Fibroblast of lung (primary cell): ENCODE data around the gene PRKAR1B. TPM values are rescaled to one million over a fixed set of nuclear protein-coding genes. Genes with fewer than 3 reads are reported as not detected.

Experiments
- DNase-seq, 2 donors: peaks; one replicate each; pipeline versions ENCODE4 v3.0.0 to v3.0.0-alpha.2; 2010; ENCODE audit warnings: low read depth in 2 of 2
- H2AFZ ChIP-seq: 2 replicates; pipeline ENCODE4 v1.5.1; 2012; ENCODE audit warnings: low read length, control low read depth, inconsistent platforms
- H3K27ac ChIP-seq: 2 replicates; pipeline ENCODE4 v1.5.1; 2011; ENCODE audit warnings: low read length, control low read depth; ENCODE audit not compliant: insufficient read depth
- H3K27me3 ChIP-seq: 2 replicates; pipeline ENCODE4 v1.5.1; 2011; ENCODE audit warnings: mild to moderate bottlenecking, low read length; ENCODE audit not compliant: control insufficient read depth, insufficient read depth
- H3K36me3 ChIP-seq: 2 replicates; pipeline ENCODE4 v1.5.1; 2011; ENCODE audit warnings: low read length; ENCODE audit not compliant: control insufficient read depth, insufficient read depth
- H3K4me1 ChIP-seq: 2 replicates; pipeline ENCODE4 v1.5.1; 2011; ENCODE audit warnings: low read length; ENCODE audit not compliant: control insufficient read depth, insufficient read depth; ENCODE audit errors: extremely low read depth
- H3K4me2 ChIP-seq: 2 replicates; pipeline ENCODE4 v1.5.1; 2011; ENCODE audit warnings: low read length, control low read depth; ENCODE audit not compliant: insufficient read depth; ENCODE audit errors: extremely low read depth
- H3K4me3 ChIP-seq, 4 experiments: fragments of 200-600 bp in 1 of 4; sonication (generic) in 1 of 4; replicated peaks in 1 of 4; 2 replicates each; pipeline ENCODE4 v1.5.1; 2011 to 2016; ENCODE audit warnings: low read length in 4 of 4, low read depth in 3 of 4, mild to moderate bottlenecking in 3 of 4, control low read depth in 2 of 4, inconsistent platforms in 1 of 4, mixed read lengths in 1 of 4; ENCODE audit not compliant: insufficient read depth in 1 of 4; ENCODE audit errors: control extremely low read depth in 1 of 4
- H3K79me2 ChIP-seq: 2 replicates; pipeline ENCODE4 v1.5.1; 2012; ENCODE audit warnings: mild to moderate bottlenecking, low read length, inconsistent platforms; ENCODE audit not compliant: control insufficient read depth, insufficient read depth
- H3K9ac ChIP-seq: 2 replicates; pipeline ENCODE4 v1.5.1; 2011; ENCODE audit warnings: mild to moderate bottlenecking, low read length, control low read depth; ENCODE audit not compliant: insufficient read depth
- H3K9me3 ChIP-seq: 2 replicates; pipeline ENCODE4 v1.5.1; 2012; ENCODE audit warnings: low read depth, low read length; ENCODE audit not compliant: control insufficient read depth, insufficient read depth
- H4K20me1 ChIP-seq: 2 replicates; pipeline ENCODE4 v1.5.1; 2011; ENCODE audit warnings: low read length; ENCODE audit not compliant: control insufficient read depth, insufficient read depth; ENCODE audit errors: extremely low read depth
- EZH2 ChIP-seq: IDR thresholded peaks from 2 replicates; pipeline ENCODE4 v1.5.1; 2012; ENCODE audit warnings: low read length, control low read depth, mild to moderate bottlenecking; ENCODE audit errors: missing control alignments
- polyA plus RNA-seq, 2 donors: library from polyadenylated mRNA; depleted of rRNA in 1 of 2; stranded (reverse) in 1 of 2; unstranded in 1 of 2; fragments of >200 nt; gene quantifications; 2 replicates each; pipeline ENCODE4 v1.2.1, GENCODE V29; 2011 to 2012; ENCODE audit warnings: missing spikeins in 1 of 2
- total RNA-seq: library from RNA; depleted of rRNA; stranded (reverse); fragments of >200 nt; gene quantifications from 2 replicates; pipeline ENCODE4 v1.2.1, GENCODE V29; 2014
- TF ChIP-seq, protein P1 (sequence below), 2 donors: IDR thresholded peaks in 1 of 2; conservative IDR thresholded peaks in 1 of 2; 1 replicate in 1 of 2; 2 replicates in 1 of 2; pipeline ENCODE4 v1.5.1; 2011 to 2012; ENCODE audit warnings: low read length in 2 of 2, control low read depth in 1 of 2, inconsistent platforms in 1 of 2, low read depth in 1 of 2, mild to moderate bottlenecking in 1 of 2

PRKAR1B gene
- total and polyA plus RNA-seq, 2 donors (not counting 1 experiment from before 2014, with no cell fraction given), result 12.7 to 14.5 TPM

DNA sequence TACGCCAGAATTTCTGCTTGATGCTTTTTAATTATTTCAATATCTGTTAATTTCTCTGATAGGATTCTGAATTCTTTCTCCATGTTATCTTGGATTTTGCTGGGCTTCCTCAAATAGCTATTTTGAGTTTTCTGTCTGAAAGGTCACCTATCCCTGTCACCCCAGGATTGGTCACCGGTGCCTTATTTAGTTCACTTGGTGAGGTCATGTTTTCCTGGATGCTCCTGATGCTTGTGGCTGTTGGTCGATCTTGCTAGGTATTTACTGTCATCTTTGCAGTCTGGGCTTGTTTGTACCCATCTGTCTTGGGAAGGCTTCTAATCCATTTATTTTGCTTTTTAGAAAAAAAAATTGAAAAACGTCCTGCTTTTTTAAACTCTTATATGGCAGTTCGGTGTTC lies 11.2 kb upstream of the PRKAR1B start:
- H3K9me3 ChIP-seq, result no peaks in the 10 kb centered on the region
- peaks cover 3% of the 10 kb centered on the region for H3K36me3 ChIP-seq
- H4K20me1 ChIP-seq, result no peaks in the 10 kb centered on the region
- H3K79me2 ChIP-seq, result peaks cover 18% of the 10 kb centered on the region
- no peak overlapping the region for H3K4me2 ChIP-seq
- H2AFZ ChIP-seq, result no peak overlapping the region
- no peak overlapping the region for H3K4me3 ChIP-seq
- H3K9ac ChIP-seq, result no peak overlapping the region
- TF ChIP-seq EZH2, result no peak
- TF ChIP-seq, protein P1, sequence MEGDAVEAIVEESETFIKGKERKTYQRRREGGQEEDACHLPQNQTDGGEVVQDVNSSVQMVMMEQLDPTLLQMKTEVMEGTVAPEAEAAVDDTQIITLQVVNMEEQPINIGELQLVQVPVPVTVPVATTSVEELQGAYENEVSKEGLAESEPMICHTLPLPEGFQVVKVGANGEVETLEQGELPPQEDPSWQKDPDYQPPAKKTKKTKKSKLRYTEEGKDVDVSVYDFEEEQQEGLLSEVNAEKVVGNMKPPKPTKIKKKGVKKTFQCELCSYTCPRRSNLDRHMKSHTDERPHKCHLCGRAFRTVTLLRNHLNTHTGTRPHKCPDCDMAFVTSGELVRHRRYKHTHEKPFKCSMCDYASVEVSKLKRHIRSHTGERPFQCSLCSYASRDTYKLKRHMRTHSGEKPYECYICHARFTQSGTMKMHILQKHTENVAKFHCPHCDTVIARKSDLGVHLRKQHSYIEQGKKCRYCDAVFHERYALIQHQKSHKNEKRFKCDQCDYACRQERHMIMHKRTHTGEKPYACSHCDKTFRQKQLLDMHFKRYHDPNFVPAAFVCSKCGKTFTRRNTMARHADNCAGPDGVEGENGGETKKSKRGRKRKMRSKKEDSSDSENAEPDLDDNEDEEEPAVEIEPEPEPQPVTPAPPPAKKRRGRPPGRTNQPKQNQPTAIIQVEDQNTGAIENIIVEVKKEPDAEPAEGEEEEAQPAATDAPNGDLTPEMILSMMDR (conservative IDR thresholded peaks at IDR 0.05 in 1 of 2, IDR thresholded peaks at IDR 0.05 in 1 of 2; ENCODE audit: low read depth in 1 of 2, low read length in 2 of 2), result no peak
- no peaks in the 10 kb centered on the region for H3K27me3 ChIP-seq
- no peaks in the 10 kb centered on the region for H3K4me1 ChIP-seq
- DNase-seq, result no peak
- no peak overlapping the region for H3K27ac ChIP-seq

DNA sequence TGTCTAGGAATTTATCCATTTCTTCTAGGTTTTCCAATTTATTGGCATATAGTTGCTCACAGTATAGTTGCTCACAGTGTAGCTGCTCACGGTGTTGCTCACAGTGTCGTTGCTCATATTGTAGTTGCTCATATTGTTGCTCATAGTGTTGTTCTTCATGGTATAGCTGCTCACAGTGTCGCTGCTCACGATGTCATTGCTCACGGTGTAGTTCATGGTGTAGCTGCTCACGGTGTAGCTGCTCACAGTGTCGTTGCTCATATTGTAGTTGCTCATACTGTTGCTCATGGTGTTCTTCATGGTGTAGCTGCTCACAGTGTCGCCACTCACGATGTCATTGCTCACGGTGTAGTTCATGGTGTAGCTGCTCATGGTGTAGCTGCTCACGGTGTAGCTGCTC lies 7.7 kb upstream of the PRKAR1B start:
- no peaks in the 10 kb centered on the region for H3K9me3 ChIP-seq
- H3K27me3 ChIP-seq, result no peaks in the 10 kb centered on the region
- no peak overlapping the region for H2AFZ ChIP-seq
- no peak overlapping the region for H3K4me2 ChIP-seq
- peaks cover 2% of the 10 kb centered on the region for H3K36me3 ChIP-seq
- H3K27ac ChIP-seq, result no peak overlapping the region
- DNase-seq, result no peak
- peaks cover 2% of the 10 kb centered on the region for H3K4me1 ChIP-seq
- no peaks in the 10 kb centered on the region for H4K20me1 ChIP-seq
- H3K79me2 ChIP-seq, result peaks cover 21% of the 10 kb centered on the region
- TF ChIP-seq, protein P1 (conservative IDR thresholded peaks at IDR 0.05 in 1 of 2, IDR thresholded peaks at IDR 0.05 in 1 of 2; ENCODE audit: low read depth in 1 of 2, low read length in 2 of 2), result no peak
- no peak for TF ChIP-seq EZH2
- H3K4me3 ChIP-seq, result no peak overlapping the region
- no peak overlapping the region for H3K9ac ChIP-seq

DNA sequence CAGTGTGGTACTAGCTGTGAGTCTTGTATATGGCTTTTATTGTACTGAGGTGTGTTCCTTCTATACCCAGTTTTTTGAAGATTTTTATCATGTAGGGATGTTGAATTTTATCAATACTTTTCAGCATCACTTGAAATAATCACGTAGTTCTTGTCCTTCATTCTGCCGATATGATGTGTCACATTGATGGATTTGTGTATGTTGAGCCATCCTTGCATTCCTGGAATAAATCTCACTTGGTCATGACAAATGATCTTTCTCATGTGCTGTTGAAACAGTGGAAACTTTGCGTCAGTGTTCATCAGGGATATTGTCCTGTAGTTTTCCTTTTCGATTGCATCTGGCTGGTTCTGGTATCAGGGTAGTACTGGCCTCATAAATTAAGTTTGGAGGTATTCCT lies 7.1 kb upstream of the PRKAR1B start:
- no peaks in the 10 kb centered on the region for H4K20me1 ChIP-seq
- peaks cover 23% of the 10 kb centered on the region for H3K79me2 ChIP-seq
- H3K36me3 ChIP-seq, result peaks cover 4% of the 10 kb centered on the region
- H2AFZ ChIP-seq, result no peak overlapping the region
- no peak overlapping the region for H3K4me2 ChIP-seq
- no peak overlapping the region for H3K4me3 ChIP-seq
- peaks cover 2% of the 10 kb centered on the region for H3K4me1 ChIP-seq
- DNase-seq, result no peak
- no peaks in the 10 kb centered on the region for H3K27me3 ChIP-seq
- no peak overlapping the region for H3K27ac ChIP-seq
- H3K9me3 ChIP-seq, result no peaks in the 10 kb centered on the region
- TF ChIP-seq EZH2, result no peak
- TF ChIP-seq, protein P1 (conservative IDR thresholded peaks at IDR 0.05 in 1 of 2, IDR thresholded peaks at IDR 0.05 in 1 of 2; ENCODE audit: low read depth in 1 of 2, low read length in 2 of 2), result no peak
- no peak overlapping the region for H3K9ac ChIP-seq
